SH-SY5Y (cell line): Measurements from ENCODE around the gene TIMM17A.

ENCODE experiments used
- GATA2 ChIP-seq: IDR thresholded peaks from 2 replicates; pipeline ENCODE4 v1.6.1; 2011; ENCODE audit warnings: mild to moderate bottlenecking, low read depth, low read length
- GATA3 ChIP-seq: IDR thresholded peaks from 2 replicates; pipeline ENCODE4 v1.6.1; 2011; ENCODE audit warnings: low read depth, mild to moderate bottlenecking, low read length, moderate library complexity

- TF ChIP-seq GATA2 (no peak), GATA3 (no peak)
Measured at GRCh38 chr1:202015662-202015937, 60.3 kb downstream of the TIMM17A start.
